Erythroblast (primary cell): ENCODE measurements around the gene HMGCS1.

Source experiments
- GATA1 ChIP-seq: IDR thresholded peaks from 2 replicates; pipeline ENCODE4 v1.6.1; 2011; ENCODE audit warnings: low read depth, mild to moderate bottlenecking, control low read depth, low read length, moderate library complexity
- POLR2A ChIP-seq: IDR thresholded peaks from 2 replicates; pipeline ENCODE4 v1.6.1; 2011; ENCODE audit warnings: mild to moderate bottlenecking, low read length

DNA sequence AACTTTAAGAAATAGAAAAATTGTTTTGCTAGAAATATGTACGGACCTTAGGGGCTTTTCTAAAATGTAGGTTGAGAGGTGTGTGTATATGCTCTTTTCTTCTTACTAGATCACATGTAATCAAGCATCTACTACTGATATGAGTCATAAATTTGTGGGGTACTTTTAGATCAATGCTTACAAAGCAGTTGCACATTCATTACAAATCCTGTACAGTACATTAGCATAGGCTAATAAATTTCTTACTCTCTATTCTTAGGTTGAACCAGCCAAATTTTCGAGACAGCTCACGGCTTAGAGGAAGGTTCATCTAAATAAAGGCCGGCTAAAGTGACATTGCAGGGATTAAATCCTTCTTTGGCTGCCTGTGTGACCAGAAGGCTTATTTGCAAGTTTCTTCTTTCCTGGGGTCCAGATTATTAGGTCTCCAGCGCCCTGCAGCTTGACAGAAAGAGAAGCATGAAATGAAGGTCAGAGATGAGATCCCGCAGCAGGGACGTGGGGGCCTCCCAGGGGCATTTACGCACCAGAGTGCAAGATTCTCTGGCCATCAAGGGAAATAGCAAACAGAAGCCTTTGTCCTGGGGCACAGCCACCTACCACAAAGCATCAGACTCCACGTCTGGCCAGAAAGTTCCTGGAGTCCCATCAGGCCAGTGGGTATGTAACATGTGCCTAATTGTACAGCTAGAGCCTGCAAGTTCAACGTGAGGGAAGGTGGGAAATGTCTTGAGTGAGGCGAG lies 68.2 kb downstream of the HMGCS1 start:
- TF ChIP-seq POLR2A (no peak), GATA1 (no peak)
